Fibroblast of lung (primary cell): ENCODE measurements around the gene UBE2G1. TPM values are rescaled to one million over a fixed set of nuclear protein-coding genes. Genes with fewer than 3 reads are reported as not detected.
"Not testable (repeated sequence)": the region's sequence is repeated elsewhere in the genome, so short reads cannot be mapped to it uniquely, and the experiment has no call there.

ENCODE experiments used
- DNase-seq, 2 donors: peaks; one replicate each; pipeline versions ENCODE4 v3.0.0 to v3.0.0-alpha.2; 2010; ENCODE audit warnings: low read depth in 2 of 2
- H2AFZ ChIP-seq: 2 replicates; pipeline ENCODE4 v1.5.1; 2012; ENCODE audit warnings: low read length, control low read depth, inconsistent platforms
- H3K27ac ChIP-seq: 2 replicates; pipeline ENCODE4 v1.5.1; 2011; ENCODE audit warnings: low read length, control low read depth; ENCODE audit not compliant: insufficient read depth
- H3K27me3 ChIP-seq: 2 replicates; pipeline ENCODE4 v1.5.1; 2011; ENCODE audit warnings: mild to moderate bottlenecking, low read length; ENCODE audit not compliant: control insufficient read depth, insufficient read depth
- H3K36me3 ChIP-seq: 2 replicates; pipeline ENCODE4 v1.5.1; 2011; ENCODE audit warnings: low read length; ENCODE audit not compliant: control insufficient read depth, insufficient read depth
- H3K4me1 ChIP-seq: 2 replicates; pipeline ENCODE4 v1.5.1; 2011; ENCODE audit warnings: low read length; ENCODE audit not compliant: control insufficient read depth, insufficient read depth; ENCODE audit errors: extremely low read depth
- H3K4me2 ChIP-seq: 2 replicates; pipeline ENCODE4 v1.5.1; 2011; ENCODE audit warnings: low read length, control low read depth; ENCODE audit not compliant: insufficient read depth; ENCODE audit errors: extremely low read depth
- H3K4me3 ChIP-seq, 4 experiments: fragments of 200-600 bp in 1 of 4; sonication (generic) in 1 of 4; replicated peaks in 1 of 4; 2 replicates each; pipeline ENCODE4 v1.5.1; 2011 to 2016; ENCODE audit warnings: low read length in 4 of 4, low read depth in 3 of 4, mild to moderate bottlenecking in 3 of 4, control low read depth in 2 of 4, inconsistent platforms in 1 of 4, mixed read lengths in 1 of 4; ENCODE audit not compliant: insufficient read depth in 1 of 4; ENCODE audit errors: control extremely low read depth in 1 of 4
- H3K79me2 ChIP-seq: 2 replicates; pipeline ENCODE4 v1.5.1; 2012; ENCODE audit warnings: mild to moderate bottlenecking, low read length, inconsistent platforms; ENCODE audit not compliant: control insufficient read depth, insufficient read depth
- H3K9ac ChIP-seq: 2 replicates; pipeline ENCODE4 v1.5.1; 2011; ENCODE audit warnings: mild to moderate bottlenecking, low read length, control low read depth; ENCODE audit not compliant: insufficient read depth
- H3K9me3 ChIP-seq: 2 replicates; pipeline ENCODE4 v1.5.1; 2012; ENCODE audit warnings: low read depth, low read length; ENCODE audit not compliant: control insufficient read depth, insufficient read depth
- H4K20me1 ChIP-seq: 2 replicates; pipeline ENCODE4 v1.5.1; 2011; ENCODE audit warnings: low read length; ENCODE audit not compliant: control insufficient read depth, insufficient read depth; ENCODE audit errors: extremely low read depth
- CTCF ChIP-seq, 2 donors: IDR thresholded peaks in 1 of 2; conservative IDR thresholded peaks in 1 of 2; 1 replicate in 1 of 2; 2 replicates in 1 of 2; pipeline ENCODE4 v1.5.1; 2011 to 2012; ENCODE audit warnings: low read length in 2 of 2, control low read depth in 1 of 2, inconsistent platforms in 1 of 2, low read depth in 1 of 2, mild to moderate bottlenecking in 1 of 2
- EZH2 ChIP-seq: IDR thresholded peaks from 2 replicates; pipeline ENCODE4 v1.5.1; 2012; ENCODE audit warnings: low read length, control low read depth, mild to moderate bottlenecking; ENCODE audit errors: missing control alignments
- polyA plus RNA-seq, 2 donors: library from polyadenylated mRNA; depleted of rRNA in 1 of 2; stranded (reverse) in 1 of 2; unstranded in 1 of 2; fragments of >200 nt; gene quantifications; 2 replicates each; pipeline ENCODE4 v1.2.1, GENCODE V29; 2011 to 2012; ENCODE audit warnings: missing spikeins in 1 of 2
- total RNA-seq: library from RNA; depleted of rRNA; stranded (reverse); fragments of >200 nt; gene quantifications from 2 replicates; pipeline ENCODE4 v1.2.1, GENCODE V29; 2014

UBE2G1 gene
- total and polyA plus RNA-seq, 2 donors (not counting 1 experiment from before 2014, with no cell fraction given): 30.7 to 48.4 TPM

GRCh38 chr17:4357030-4357628, 9.3 kb downstream of the UBE2G1 start:
- no peak for DNase-seq
- no peak overlapping the region for H3K27ac ChIP-seq
- no peak overlapping the region for H3K4me3 ChIP-seq
- no peak overlapping the region for H3K4me2 ChIP-seq
- no peaks in the 10 kb centered on the region for H3K36me3 ChIP-seq
- H2AFZ ChIP-seq: no peak overlapping the region
- TF ChIP-seq CTCF (conservative IDR thresholded peaks at IDR 0.05 in 1 of 2, IDR thresholded peaks at IDR 0.05 in 1 of 2; ENCODE audit: low read depth in 1 of 2, low read length in 2 of 2) (no peak), EZH2 (no peak)
- peaks cover 2% of the 10 kb centered on the region for H4K20me1 ChIP-seq
- no peaks in the 10 kb centered on the region for H3K27me3 ChIP-seq
- H3K9ac ChIP-seq: no peak overlapping the region
- H3K9me3 ChIP-seq: no peaks in the 10 kb centered on the region
- H3K4me1 ChIP-seq: no peaks in the 10 kb centered on the region
- H3K79me2 ChIP-seq: peaks cover 84% of the 10 kb centered on the region

GRCh38 chr17:4354862-4355514, 11.5 kb downstream of the UBE2G1 start:
- DNase-seq: no peak
- H4K20me1 ChIP-seq: no peaks in the 10 kb centered on the region

GRCh38 chr17:4354206-4354605, 12.3 kb downstream of the UBE2G1 start:
- DNase-seq: no peak
- H3K4me2 ChIP-seq: no peak overlapping the region
- peaks cover 83% of the 10 kb centered on the region for H3K79me2 ChIP-seq
- no peak overlapping the region for H2AFZ ChIP-seq
- H3K9ac ChIP-seq: no peak overlapping the region
- no peaks in the 10 kb centered on the region for H3K36me3 ChIP-seq
- no peaks in the 10 kb centered on the region for H4K20me1 ChIP-seq
- no peaks in the 10 kb centered on the region for H3K9me3 ChIP-seq
- TF ChIP-seq EZH2 (no peak), CTCF (conservative IDR thresholded peaks at IDR 0.05 in 1 of 2, IDR thresholded peaks at IDR 0.05 in 1 of 2; ENCODE audit: low read depth in 1 of 2, low read length in 2 of 2) (no peak)
- H3K27me3 ChIP-seq: no peaks in the 10 kb centered on the region
- H3K4me3 ChIP-seq: no peak overlapping the region
- H3K27ac ChIP-seq: no peak overlapping the region
- no peaks in the 10 kb centered on the region for H3K4me1 ChIP-seq

More at GRCh38 chr17:4354862-4355514, 11.5 kb downstream of the UBE2G1 start:
- Histone ChIP-seq H3K79me2 (peaks cover 81% of the 10 kb centered on the region), H3K4me3 (no peak overlapping the region), H3K4me1 (no peaks in the 10 kb centered on the region), H2AFZ (no peak overlapping the region), H3K9me3 (no peaks in the 10 kb centered on the region), H3K27ac (no peak overlapping the region), H3K9ac (no peak overlapping the region), H3K36me3 (no peaks in the 10 kb centered on the region), H3K27me3 (no peaks in the 10 kb centered on the region), H3K4me2 (no peak overlapping the region)
- TF ChIP-seq CTCF (conservative IDR thresholded peaks at IDR 0.05 in 1 of 2, IDR thresholded peaks at IDR 0.05 in 1 of 2; ENCODE audit: low read depth in 1 of 2, low read length in 2 of 2): no peak
- TF ChIP-seq EZH2: no peak

DNA sequence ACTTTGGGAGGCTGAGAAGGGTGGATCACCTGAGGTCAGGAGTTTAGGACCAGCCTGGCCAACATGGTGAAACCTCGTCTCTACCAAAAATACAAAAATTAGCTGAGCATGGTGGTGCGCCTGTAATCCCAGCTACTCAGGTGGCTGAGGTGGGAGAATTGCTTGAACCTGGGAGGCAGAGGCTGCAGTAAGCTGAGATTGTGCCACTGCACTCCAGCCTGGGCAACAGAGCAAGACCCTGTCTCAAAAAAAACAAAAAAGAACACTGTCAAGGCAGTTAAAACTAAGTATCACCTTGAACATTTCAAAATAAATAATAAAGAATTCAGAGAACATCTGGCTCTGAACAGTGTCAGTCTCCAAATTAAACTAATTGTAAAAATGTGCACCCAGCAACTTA, 16.3 kb downstream of the UBE2G1 start:
- H3K9ac ChIP-seq, H3K4me2 ChIP-seq, H3K27ac ChIP-seq, H3K27me3 ChIP-seq, H3K9me3 ChIP-seq, H4K20me1 ChIP-seq, DNase-seq, H2AFZ ChIP-seq, H3K36me3 ChIP-seq, H3K4me1 ChIP-seq, H3K4me3 ChIP-seq: not testable (repeated sequence)
- H3K79me2 ChIP-seq: peaks cover 81% of the 10 kb centered on the region
